Measurements from ENCODE around the gene TMEM190. TPM values are rescaled to one million over a fixed set of nuclear protein-coding genes. Genes with fewer than 3 reads are reported as not detected.
A peak's percentile ranks its signal among the peaks of the same experiment; 100 is the strongest.

Gene TMEM190
- total and polyA plus RNA-seq, 2 donors (not counting 1 experiment from before 2014, with no cell fraction given), result not detected

GRCh38 chr19:55402509-55402908 lies 25.9 kb downstream of the TMEM190 start:
- no peak overlapping the region for H2AFZ ChIP-seq (ENCODE audit: insufficient read depth, low read depth, low read length, poor library complexity, severe bottlenecking)
- H3K9ac ChIP-seq (ENCODE audit: low read length), result no peak overlapping the region
- WGBS (ENCODE audit: insufficient coverage), result no CpG with 5 or more reads among the region's 2 CpGs
- DNase-seq (no peak), ATAC-seq (ENCODE audit: low read depth) (no peak)
- no peaks in the 10 kb centered on the region for H3K9me3 ChIP-seq (ENCODE audit: control extremely low read depth in 1 of 3, control insufficient read depth in 2 of 3, insufficient read depth in 1 of 3, low read length in 2 of 3)
- no peak overlapping the region for H3K4me2 ChIP-seq (replicated peaks; ENCODE audit: low read depth, low read length, poor library complexity, severe bottlenecking)
- H3K4me1 ChIP-seq (ENCODE audit: control insufficient read depth in 2 of 2, insufficient read depth in 2 of 2, low read length in 2 of 2), result peaks cover 6 to 18% of the 10 kb centered on the region in 2 donors
- Mint-ChIP-seq H3K9me3 (ENCODE audit: insufficient read depth) (no peaks in the 10 kb centered on the region), H3K4me3 (no peak overlapping the region), H3K27me3 (no peaks in the 10 kb centered on the region), H3K4me1 (peaks cover 20% of the 10 kb centered on the region), H3K27ac (no peak overlapping the region)
- intact Hi-C loops (cut with micrococcal nuclease), result no loop called here
- H3K79me2 ChIP-seq (ENCODE audit: control insufficient read depth, insufficient read depth, low read length), result peaks cover 25% of the 10 kb centered on the region
- ChIA-PET POLR2A (interaction anchor here (0.6 kb wide), 1 partner anchor 75 kb away, joined by 3 read pairs; no protein-coding TSS in a partner anchor), CTCF (interaction anchor here (1.3 kb wide), 1 partner anchor 13 kb away, joined by 4 read pairs; no protein-coding TSS in a partner anchor)
- peaks cover 11% of the 10 kb centered on the region for H4K20me1 ChIP-seq (ENCODE audit: control insufficient read depth, insufficient read depth, low read length, poor library complexity, severe bottlenecking)
- TF ChIP-seq CTCF (IDR thresholded peaks at IDR 0.05) (no peak), EZH2 (IDR thresholded peaks at IDR 0.05; ENCODE audit: borderline replicate concordance, insufficient read depth, low read depth, low read length, poor library complexity, severe bottlenecking) (no peak)
- H3K27ac ChIP-seq (ENCODE audit: low read length in 2 of 2), result no peak overlapping the region
- H3K27me3 ChIP-seq (replicated peaks in 1 of 4; ENCODE audit: control extremely low read depth in 1 of 4, control insufficient read depth in 3 of 4, insufficient read depth in 4 of 4, low read length in 3 of 4), result no peaks in the 10 kb centered on the region
- H3K36me3 ChIP-seq (replicated peaks in 1 of 2; ENCODE audit: control extremely low read depth in 1 of 2, control insufficient read depth in 1 of 2, extremely low read depth in 1 of 2, insufficient read depth in 2 of 2, low read length in 1 of 2), result peaks cover 0 to 57% of the 10 kb centered on the region in 2 experiments
- H3K4me3 ChIP-seq (ENCODE audit: control extremely low read depth in 1 of 5, extremely low read depth in 1 of 5, insufficient read depth in 1 of 5, low read depth in 2 of 5, low read length in 4 of 5), result no peak overlapping the region

GRCh38 chr19:55405638-55406037 lies 29.0 kb downstream of the TMEM190 start:
- ChIA-PET POLR2A (interaction anchor here (0.6 to 0.7 kb wide), 2 partner anchors 67 to 71 kb away, joined by 3 read pairs; partner anchors contain the start of genes KMT5C and ZNF628), CTCF (interaction anchor here (0.5 to 0.7 kb wide), 2 partner anchors 10 to 304 kb away, joined by 3 read pairs; no protein-coding TSS in a partner anchor)
- H4K20me1 ChIP-seq (ENCODE audit: control insufficient read depth, insufficient read depth, low read length, poor library complexity, severe bottlenecking), result peaks cover 11% of the 10 kb centered on the region
- WGBS (ENCODE audit: insufficient coverage), result 93% methylated on average over 5 of the region's 5 CpGs
- no peaks in the 10 kb centered on the region for H3K27me3 ChIP-seq (replicated peaks in 1 of 4; ENCODE audit: control extremely low read depth in 1 of 4, control insufficient read depth in 3 of 4, insufficient read depth in 4 of 4, low read length in 3 of 4)
- H3K27me3 Mint-ChIP-seq, result no peaks in the 10 kb centered on the region
- H3K4me1 Mint-ChIP-seq, result peaks cover 32% of the 10 kb centered on the region
- H3K4me3 ChIP-seq (ENCODE audit: control extremely low read depth in 1 of 5, extremely low read depth in 1 of 5, insufficient read depth in 1 of 5, low read depth in 2 of 5, low read length in 4 of 5), result no peak overlapping the region
- peaks cover 5% of the 10 kb centered on the region for H3K9me3 Mint-ChIP-seq (ENCODE audit: insufficient read depth)
- H3K4me1 ChIP-seq (ENCODE audit: control insufficient read depth in 2 of 2, insufficient read depth in 2 of 2, low read length in 2 of 2), result peaks cover 11 to 25% of the 10 kb centered on the region in 2 donors
- H3K9me3 ChIP-seq (ENCODE audit: control extremely low read depth in 1 of 3, control insufficient read depth in 2 of 3, insufficient read depth in 1 of 3, low read length in 2 of 3), result peaks cover 0 to 20% (median 3%) of the 10 kb centered on the region in 3 donors
- H3K27ac Mint-ChIP-seq, result peak overlapping the region; percentile 7
- intact Hi-C loops (cut with micrococcal nuclease), result loop anchor here (5.0 kb wide), 4 partner anchors 57 to 237 kb away; partner anchors contain the start of genes C19orf85, FIZ1, ISOC2 and ZNF580
- peak overlapping the region; percentile 98 for H3K4me3 Mint-ChIP-seq
- ATAC-seq (ENCODE audit: low read depth) (no peak), DNase-seq (no peak)
- H3K79me2 ChIP-seq (ENCODE audit: control insufficient read depth, insufficient read depth, low read length), result peaks cover 25% of the 10 kb centered on the region
- no peak overlapping the region for H3K9ac ChIP-seq (ENCODE audit: low read length)
- H3K27ac ChIP-seq (ENCODE audit: low read length in 2 of 2), result no peak overlapping the region
- H2AFZ ChIP-seq (ENCODE audit: insufficient read depth, low read depth, low read length, poor library complexity, severe bottlenecking), result no peak overlapping the region
- H3K4me2 ChIP-seq (replicated peaks; ENCODE audit: low read depth, low read length, poor library complexity, severe bottlenecking), result no peak overlapping the region
- TF ChIP-seq CTCF (IDR thresholded peaks at IDR 0.05) (no peak), EZH2 (IDR thresholded peaks at IDR 0.05; ENCODE audit: borderline replicate concordance, insufficient read depth, low read depth, low read length, poor library complexity, severe bottlenecking) (no peak)
- H3K36me3 ChIP-seq (replicated peaks in 1 of 2; ENCODE audit: control extremely low read depth in 1 of 2, control insufficient read depth in 1 of 2, extremely low read depth in 1 of 2, insufficient read depth in 2 of 2, low read length in 1 of 2), result peaks cover 0 to 46% of the 10 kb centered on the region in 2 experiments

Measured in B cell (primary cell).